IPS DF 6.9 (cell line): ENCODE measurements around the gene VEZF1.
A peak's percentile ranks its signal among the peaks of the same experiment; 100 is the strongest.

Experiments used
- DNase-seq: peaks from one replicate; pipeline ENCODE4 v3.0.0-alpha.2; 2013; ENCODE audit warnings: low read depth, low spot score
- H3K27ac ChIP-seq: one replicate; pipeline ENCODE4 v1.5.1; 2013; ENCODE audit warnings: low read length, control low read depth
- H3K27me3 ChIP-seq: 2 replicates; pipeline ENCODE4 v1.6.1; 2013; ENCODE audit warnings: mild to moderate bottlenecking, low read length; ENCODE audit not compliant: control insufficient read depth, insufficient read depth
- H3K36me3 ChIP-seq: 2 replicates; pipeline ENCODE4 v1.6.1; 2013; ENCODE audit warnings: low read length; ENCODE audit not compliant: control insufficient read depth, insufficient read depth
- H3K4me1 ChIP-seq: 2 replicates; pipeline ENCODE4 v1.6.1; 2013; ENCODE audit warnings: low read length; ENCODE audit not compliant: control insufficient read depth, insufficient read depth
- H3K4me3 ChIP-seq: 2 replicates; pipeline ENCODE4 v1.5.1; 2013; ENCODE audit warnings: mild to moderate bottlenecking, low read length
- H3K9me3 ChIP-seq: 2 replicates; pipeline ENCODE4 v1.6.1; 2013; ENCODE audit warnings: low read length, inconsistent platforms; ENCODE audit not compliant: control insufficient read depth, insufficient read depth
- WGBS: extraction: QIAGEN DNeasy Blood & Tissue Kit; methylation state at CpG from one replicate; pipeline ENCODE4 v1.1.7; 2013; ENCODE audit warnings: mixed read lengths, missing lambda C conversion rate; ENCODE audit not compliant: insufficient read length, insufficient coverage; 5-methylcytosine and 5-hydroxymethylcytosine counted together

The VEZF1 gene, protein sequence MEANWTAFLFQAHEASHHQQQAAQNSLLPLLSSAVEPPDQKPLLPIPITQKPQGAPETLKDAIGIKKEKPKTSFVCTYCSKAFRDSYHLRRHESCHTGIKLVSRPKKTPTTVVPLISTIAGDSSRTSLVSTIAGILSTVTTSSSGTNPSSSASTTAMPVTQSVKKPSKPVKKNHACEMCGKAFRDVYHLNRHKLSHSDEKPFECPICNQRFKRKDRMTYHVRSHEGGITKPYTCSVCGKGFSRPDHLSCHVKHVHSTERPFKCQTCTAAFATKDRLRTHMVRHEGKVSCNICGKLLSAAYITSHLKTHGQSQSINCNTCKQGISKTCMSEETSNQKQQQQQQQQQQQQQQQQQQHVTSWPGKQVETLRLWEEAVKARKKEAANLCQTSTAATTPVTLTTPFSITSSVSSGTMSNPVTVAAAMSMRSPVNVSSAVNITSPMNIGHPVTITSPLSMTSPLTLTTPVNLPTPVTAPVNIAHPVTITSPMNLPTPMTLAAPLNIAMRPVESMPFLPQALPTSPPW

DNA sequence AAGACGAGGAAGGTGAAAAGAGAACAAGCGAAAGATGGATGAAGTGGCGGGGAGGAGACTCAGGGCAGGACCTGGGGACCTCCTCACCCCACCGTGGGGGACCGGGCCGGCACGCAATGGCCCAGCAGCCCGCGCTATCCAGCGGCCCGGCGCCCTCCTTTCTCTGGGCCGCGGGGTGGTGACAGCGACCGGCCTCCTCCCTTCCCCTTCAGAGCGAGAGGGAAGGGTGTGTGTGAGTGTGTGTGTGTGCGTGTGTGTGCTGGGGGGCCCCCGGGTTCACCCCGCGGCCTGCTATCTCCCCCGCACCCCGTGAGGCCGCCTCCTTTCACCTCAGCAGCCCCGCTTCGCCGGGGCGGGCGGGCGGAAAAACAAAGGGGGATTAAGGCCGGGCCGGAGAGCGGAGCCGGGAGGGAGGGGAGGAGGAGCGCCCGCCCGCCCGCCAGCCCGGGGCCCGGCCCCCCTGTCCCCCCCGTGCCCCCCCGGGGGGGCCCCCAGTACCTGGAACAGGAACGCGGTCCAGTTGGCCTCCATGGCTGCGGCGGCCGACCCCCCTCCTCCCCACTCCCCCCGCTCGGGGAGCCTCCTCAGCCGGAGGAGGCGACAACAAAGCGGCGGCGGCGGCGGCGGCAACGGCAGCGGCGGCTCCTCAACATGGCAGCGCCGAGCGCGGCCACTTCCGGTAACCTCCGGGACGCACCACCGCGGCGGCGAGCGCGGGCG, at the start of gene VEZF1:
Gene VEZF1 (minus strand): TSS at position 674 of the 720 bp plus-strand sequence. CDS start 143 bp downstream, at position 531.
- H3K27me3 ChIP-seq: no peaks in the 10 kb centered on the region
- no peaks in the 10 kb centered on the region for H3K9me3 ChIP-seq
- WGBS: no CpG with 5 or more reads among the region's 74 CpGs
- H3K4me3 ChIP-seq: peak within 1 kb of the TSS; percentile 97
- no peak for DNase-seq
- H3K27ac ChIP-seq: no peak within 1 kb of the TSS
- H3K4me1 ChIP-seq: no peaks in the 10 kb centered on the region
- no peaks in the 10 kb centered on the region for H3K36me3 ChIP-seq

GRCh38 chr17:58032691-58033415, 44.8 kb upstream of the VEZF1 start:
- Histone ChIP-seq H3K4me1 (peaks cover 7% of the 10 kb centered on the region; the same call in 1 of the 2 replicates), H3K4me3 (no peak overlapping the region), H3K27me3 (no peaks in the 10 kb centered on the region), H3K36me3 (no peaks in the 10 kb centered on the region), H3K27ac (no peak overlapping the region), H3K9me3 (no peaks in the 10 kb centered on the region)
- no peak for DNase-seq
- no CpG with 5 or more reads among the region's 6 CpGs for WGBS

DNA sequence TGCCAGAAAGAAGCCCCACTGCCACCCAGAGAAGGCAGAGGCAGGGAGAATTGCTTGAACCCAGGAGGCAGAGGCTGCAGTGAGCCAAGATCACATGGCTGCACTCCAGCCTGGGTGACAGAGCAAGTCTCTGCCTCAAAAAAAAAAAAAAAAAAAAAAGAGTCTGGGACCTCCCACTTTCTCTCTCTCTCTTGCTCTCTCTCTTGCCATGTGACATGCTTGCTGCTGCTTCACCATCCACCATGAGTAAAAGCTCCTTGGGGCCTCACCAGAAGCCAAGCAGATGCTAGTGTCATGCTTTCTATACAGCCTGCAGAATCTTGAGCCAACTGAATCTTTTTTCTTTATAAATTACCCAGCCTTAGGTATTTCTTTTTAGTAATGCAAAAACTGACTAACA, 40.5 kb upstream of the VEZF1 start:
- Histone ChIP-seq H3K4me1 (peaks cover 7% of the 10 kb centered on the region; the same call in 1 of the 2 replicates), H3K27me3 (no peaks in the 10 kb centered on the region), H3K9me3 (no peaks in the 10 kb centered on the region), H3K4me3 (no peak overlapping the region), H3K36me3 (no peaks in the 10 kb centered on the region), H3K27ac (no peak overlapping the region)
- no peak for DNase-seq

GRCh38 chr17:58020401-58020800, 32.3 kb upstream of the VEZF1 start:
- no peaks in the 10 kb centered on the region for H3K9me3 ChIP-seq
- no peak overlapping the region for H3K4me3 ChIP-seq
- no CpG with 5 or more reads among the region's 9 CpGs for WGBS
- DNase-seq: no peak
- H3K27me3 ChIP-seq: no peaks in the 10 kb centered on the region
- H3K36me3 ChIP-seq: no peaks in the 10 kb centered on the region
- no peak overlapping the region for H3K27ac ChIP-seq
- H3K4me1 ChIP-seq: no peaks in the 10 kb centered on the region

DNA sequence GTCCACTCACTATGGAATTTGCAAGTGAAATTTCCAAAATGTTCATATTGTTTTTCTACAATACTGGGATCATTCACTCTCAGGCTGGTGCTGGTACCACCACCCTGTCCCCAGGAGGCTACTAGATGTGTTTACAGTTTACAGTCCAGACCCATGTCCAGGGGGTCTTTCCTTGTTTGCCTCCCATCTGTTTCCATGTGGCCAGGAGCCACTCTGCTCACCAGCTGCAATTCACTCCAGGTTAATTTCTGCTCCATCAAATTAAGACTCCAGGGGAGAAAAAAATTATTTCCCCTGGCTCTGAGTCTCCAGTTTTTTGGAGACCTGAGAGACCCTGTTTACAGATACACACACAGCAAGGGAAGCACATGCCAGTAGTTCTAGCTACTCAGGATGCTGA, 31.5 kb upstream of the VEZF1 start:
- Histone ChIP-seq H3K9me3 (no peaks in the 10 kb centered on the region), H3K27ac (no peak overlapping the region), H3K36me3 (no peaks in the 10 kb centered on the region), H3K4me1 (no peaks in the 10 kb centered on the region), H3K4me3 (no peak overlapping the region), H3K27me3 (no peaks in the 10 kb centered on the region)
- no peak for DNase-seq

GRCh38 chr17:58019039-58019438, 31.0 kb upstream of the VEZF1 start:
- no CpG with 5 or more reads among the region's 3 CpGs for WGBS
- H3K27ac ChIP-seq: no peak overlapping the region
- H3K27me3 ChIP-seq: no peaks in the 10 kb centered on the region
- H3K4me1 ChIP-seq: no peaks in the 10 kb centered on the region
- H3K36me3 ChIP-seq: no peaks in the 10 kb centered on the region
- DNase-seq: no peak
- H3K4me3 ChIP-seq: no peak overlapping the region
- H3K9me3 ChIP-seq: no peaks in the 10 kb centered on the region

- Histone ChIP-seq H3K4me3 (no peak overlapping the region), H3K9me3 (no peaks in the 10 kb centered on the region), H3K36me3 (peaks cover 2% of the 10 kb centered on the region; the same call in 1 of the 2 replicates), H3K4me1 (no peaks in the 10 kb centered on the region), H3K27me3 (no peaks in the 10 kb centered on the region), H3K27ac (no peak overlapping the region)
- no peak for DNase-seq
- WGBS: no CpG with 5 or more reads among the region's 10 CpGs
Observed at GRCh38 chr17:58010067-58010799, 22.2 kb upstream of the VEZF1 start.

GRCh38 chr17:58007781-58008706, 20.0 kb upstream of the VEZF1 start:
- no CpG with 5 or more reads among the region's 47 CpGs for WGBS
- peak overlapping the region; percentile 54; the same call in 1 of the 2 replicates for H3K4me3 ChIP-seq
- peaks cover 7% of the 10 kb centered on the region; the same call in 1 of the 2 replicates for H3K36me3 ChIP-seq
- no peak overlapping the region for H3K27ac ChIP-seq
- H3K4me1 ChIP-seq: no peaks in the 10 kb centered on the region
- no peaks in the 10 kb centered on the region for H3K9me3 ChIP-seq
- no peaks in the 10 kb centered on the region for H3K27me3 ChIP-seq
- no peak for DNase-seq
